ENCODE data around the gene STK11. TPM values are rescaled to one million over a fixed set of nuclear protein-coding genes. Genes with fewer than 3 reads are reported as not detected.

The STK11 gene
- total RNA-seq, 2 donors from 2014 or later = 60.2 to 70.0 TPM

DNA sequence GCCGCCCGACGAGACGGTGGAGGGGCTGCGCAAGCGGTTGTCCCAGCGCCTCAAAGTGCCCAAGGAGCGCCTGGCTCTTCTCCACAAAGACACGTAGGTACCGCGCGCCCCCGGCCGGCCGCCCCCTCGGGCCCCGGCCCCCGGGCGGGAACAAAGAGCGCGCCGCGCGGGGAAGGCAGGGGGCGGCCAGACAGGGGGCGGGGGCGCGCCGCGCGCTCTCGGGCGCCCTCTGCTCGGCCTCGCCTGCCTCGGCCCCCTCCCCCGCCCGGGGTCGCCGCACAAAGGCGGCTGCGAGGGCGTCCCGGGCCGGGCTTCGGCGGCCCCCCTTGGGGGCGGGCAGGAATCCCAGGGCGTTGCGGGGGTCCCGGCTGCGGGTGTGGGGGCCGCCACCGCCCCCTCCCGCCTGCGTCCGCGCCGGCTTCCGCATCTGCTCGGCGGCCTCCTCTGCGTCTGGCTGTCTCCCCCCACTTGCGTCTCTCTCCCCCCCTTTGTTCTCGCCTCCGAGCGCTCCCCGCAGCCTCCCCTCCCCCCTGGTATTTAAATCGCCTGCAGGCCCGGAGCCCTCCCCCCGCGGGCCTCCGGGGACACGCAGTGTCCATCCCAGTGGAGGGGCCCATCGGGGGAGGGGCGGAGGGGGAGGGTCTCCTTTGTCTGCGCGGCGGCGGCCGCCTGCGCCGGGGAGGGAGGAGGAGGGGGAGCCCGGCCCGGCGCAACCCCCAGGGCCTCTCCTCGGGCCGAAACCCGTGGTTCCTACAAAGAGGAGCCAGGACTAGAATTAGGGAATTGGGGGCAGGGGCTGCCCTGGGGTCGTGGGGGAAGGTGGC, 45.1 kb downstream of the STK11 start:
- Histone ChIP-seq H3K4me3 (peak overlapping the region; percentile 99), H3K36me3 (peaks cover 17% of the 10 kb centered on the region), H3K27me3 (replicated peaks; ENCODE audit: insufficient read depth) (no peaks in the 10 kb centered on the region), H3K27ac (peak overlapping the region; percentile 99), H3K9me3 (no peaks in the 10 kb centered on the region), H3K4me1 (ENCODE audit: control insufficient read depth in 1 of 2, low read depth in 2 of 2) (peaks cover 28 to 51% of the 10 kb centered on the region in 2 donors)
- ATAC-seq (ENCODE audit: insufficient number of reproducible peaks, low FRiP score, low read depth) (no peak), DNase-seq (ENCODE audit: low spot score) (no peak)
- TF ChIP-seq CTCF (IDR thresholded peaks at IDR 0.05) = no peak

GRCh38 chr19:1251330-1252220, 46.0 kb downstream of the STK11 start:
- no peaks in the 10 kb centered on the region for H3K9me3 ChIP-seq
- H3K27ac ChIP-seq = peak overlapping the region; percentile 99
- peaks cover 25% of the 10 kb centered on the region for H3K36me3 ChIP-seq
- peaks cover 24 to 49% of the 10 kb centered on the region in 2 donors for H3K4me1 ChIP-seq (ENCODE audit: control insufficient read depth in 1 of 2, low read depth in 2 of 2)
- ATAC-seq (ENCODE audit: insufficient number of reproducible peaks, low FRiP score, low read depth) (no peak), DNase-seq (ENCODE audit: low spot score) (no peak)
- no peak for TF ChIP-seq CTCF (IDR thresholded peaks at IDR 0.05)
- H3K4me3 ChIP-seq = peak overlapping the region; percentile 99
- H3K27me3 ChIP-seq (replicated peaks; ENCODE audit: insufficient read depth) = no peaks in the 10 kb centered on the region

DNA sequence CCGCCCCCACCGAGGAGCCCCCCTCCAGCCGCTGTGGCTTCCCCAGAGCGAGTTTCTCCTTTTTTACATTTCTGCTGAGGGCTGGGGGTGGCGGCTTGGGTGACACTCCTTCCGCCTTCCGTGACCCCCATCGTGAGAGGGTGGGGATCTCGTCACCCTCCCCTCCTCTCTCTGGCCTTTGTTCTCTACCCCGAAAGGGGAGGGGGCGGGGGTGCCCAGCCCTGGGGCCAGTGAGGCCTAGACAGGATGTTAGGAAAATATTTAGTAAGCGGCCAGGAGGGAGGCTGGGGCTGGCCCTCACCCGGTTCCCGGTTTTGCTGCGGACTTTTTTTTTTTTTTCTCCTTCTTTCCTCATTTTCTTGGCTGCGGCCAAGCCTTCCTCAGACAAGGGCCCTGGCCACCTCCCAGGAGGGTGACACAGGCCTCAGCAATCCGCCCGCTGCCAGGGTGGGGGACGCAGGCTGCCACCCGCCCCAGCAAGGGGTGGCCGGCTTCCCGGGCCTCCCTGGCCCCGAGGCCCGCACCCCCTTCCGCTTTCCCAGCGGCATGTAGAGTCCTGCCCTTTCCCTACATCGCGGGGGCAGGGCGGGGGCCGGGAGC, 46.7 kb downstream of the STK11 start:
- H3K9me3 ChIP-seq = no peaks in the 10 kb centered on the region
- no peak for TF ChIP-seq CTCF (IDR thresholded peaks at IDR 0.05)
- peak overlapping the region; percentile 99 for H3K27ac ChIP-seq
- H3K4me3 ChIP-seq = peak overlapping the region; percentile 99
- peak; percentile 83 for DNase-seq (ENCODE audit: low spot score)
- H3K4me1 ChIP-seq (ENCODE audit: control insufficient read depth in 1 of 2, low read depth in 2 of 2) = peaks cover 24 to 51% of the 10 kb centered on the region in 2 donors
- no peaks in the 10 kb centered on the region for H3K27me3 ChIP-seq (replicated peaks; ENCODE audit: insufficient read depth)
- H3K36me3 ChIP-seq = peaks cover 32% of the 10 kb centered on the region
- peak; percentile 29 for ATAC-seq (ENCODE audit: insufficient number of reproducible peaks, low FRiP score, low read depth)

GRCh38 chr19:1252821-1253513, 47.4 kb downstream of the STK11 start:
- Histone ChIP-seq H3K27me3 (replicated peaks; ENCODE audit: insufficient read depth) (no peaks in the 10 kb centered on the region), H3K4me1 (ENCODE audit: control insufficient read depth in 1 of 2, low read depth in 2 of 2) (peaks cover 29 to 51% of the 10 kb centered on the region in 2 donors), H3K9me3 (no peaks in the 10 kb centered on the region), H3K27ac (peak overlapping the region; percentile 99), H3K4me3 (peak overlapping the region; percentile 99), H3K36me3 (peaks cover 39% of the 10 kb centered on the region)
- peak; percentile 34 for ATAC-seq (ENCODE audit: insufficient number of reproducible peaks, low FRiP score, low read depth)
- peak; percentile 84 for DNase-seq (ENCODE audit: low spot score)
- TF ChIP-seq CTCF (IDR thresholded peaks at IDR 0.05) = peak; percentile 48
